Measurements from ENCODE around the gene MAPK10. TPM values are rescaled to one million over a fixed set of nuclear protein-coding genes. Genes with fewer than 3 reads are reported as not detected.
A peak's percentile ranks its signal among the peaks of the same experiment; 100 is the strongest.

MAPK10 gene
- total RNA-seq, 8 experiments from 2014 or later, result 1.2 to 104 (median 61.8) TPM

DNA sequence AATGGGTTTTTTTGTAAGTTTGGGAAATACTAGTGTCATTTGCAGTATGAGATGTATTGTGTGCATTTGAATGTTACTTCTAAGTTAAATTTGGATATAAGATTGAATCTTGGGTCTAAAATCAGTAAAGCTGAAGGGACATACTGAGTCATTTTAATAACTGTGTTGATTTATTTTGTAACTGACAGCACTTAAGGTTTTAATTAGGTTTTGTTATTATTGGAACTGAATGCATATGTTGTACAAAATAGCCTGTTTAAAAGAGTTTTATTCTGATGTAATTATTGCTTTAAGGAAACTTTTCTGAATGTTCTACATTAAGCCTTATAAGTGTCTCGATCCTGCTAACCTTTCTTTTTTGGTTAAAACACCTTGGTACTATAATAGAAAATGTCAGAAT lies 396.6 kb downstream of the MAPK10 start:
- WGBS, 10 experiments, result 0 to 100% (median 80%) methylated on average over 1 of the region's 1 CpG; no CpG with 5 or more reads in 1 of the 10 experiments
- ATAC-seq (replicated peaks in 6 of 8), result no peak
- Histone ChIP-seq H3K4me1 (replicated peaks in 1 of 2) (no peaks in the 10 kb centered on the region), H3K4me3 (no peak overlapping the region), H3K27ac (no peak overlapping the region)
- in situ Hi-C loops (cut with MboI; ENCODE audit: low pct_unique_long_range_greater_than_20kb in 2 of 9, low sequenced_read_pairs in 9 of 9, unreplicated experiment in 9 of 9), result loop anchor here in 2 of 9 experiments (25.0 kb wide), 2 partner anchors 201 to 876 kb away; no protein-coding TSS in a partner anchor

DNA sequence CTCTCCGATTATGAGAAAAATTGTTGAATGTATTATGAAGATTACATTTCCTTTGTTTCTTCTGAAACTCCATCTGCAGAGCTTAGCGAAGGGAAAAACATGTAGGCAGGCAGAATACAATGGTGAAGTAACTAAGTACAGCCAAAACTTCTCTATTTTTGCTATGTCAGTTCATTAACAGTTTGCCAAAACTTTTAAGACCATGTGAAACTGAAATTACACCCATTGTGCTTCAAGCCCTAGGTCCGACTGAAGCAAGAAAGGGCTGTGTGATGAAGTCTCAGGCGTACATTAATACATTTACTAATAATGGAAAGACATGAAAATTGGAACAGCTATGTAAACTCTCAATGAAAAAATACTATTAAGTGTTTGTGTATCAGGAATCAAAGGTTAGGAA lies 398.0 kb downstream of the MAPK10 start:
- 0 to 100% (median 92%) methylated on average over 1 to 4 of the region's 4 CpGs; no CpG with 5 or more reads in 1 of the 10 experiments for WGBS, 10 experiments
- H3K4me1 ChIP-seq (replicated peaks in 1 of 2), result no peaks in the 10 kb centered on the region
- no peak overlapping the region for H3K4me3 ChIP-seq
- in situ Hi-C loops (cut with MboI; ENCODE audit: low pct_unique_long_range_greater_than_20kb in 2 of 9, low sequenced_read_pairs in 9 of 9, unreplicated experiment in 9 of 9), result loop anchor here in 2 of 9 experiments (25.0 kb wide), 2 partner anchors 200 to 875 kb away; no protein-coding TSS in a partner anchor
- no peak for ATAC-seq (replicated peaks in 6 of 8)
- H3K27ac ChIP-seq, result no peak overlapping the region

DNA sequence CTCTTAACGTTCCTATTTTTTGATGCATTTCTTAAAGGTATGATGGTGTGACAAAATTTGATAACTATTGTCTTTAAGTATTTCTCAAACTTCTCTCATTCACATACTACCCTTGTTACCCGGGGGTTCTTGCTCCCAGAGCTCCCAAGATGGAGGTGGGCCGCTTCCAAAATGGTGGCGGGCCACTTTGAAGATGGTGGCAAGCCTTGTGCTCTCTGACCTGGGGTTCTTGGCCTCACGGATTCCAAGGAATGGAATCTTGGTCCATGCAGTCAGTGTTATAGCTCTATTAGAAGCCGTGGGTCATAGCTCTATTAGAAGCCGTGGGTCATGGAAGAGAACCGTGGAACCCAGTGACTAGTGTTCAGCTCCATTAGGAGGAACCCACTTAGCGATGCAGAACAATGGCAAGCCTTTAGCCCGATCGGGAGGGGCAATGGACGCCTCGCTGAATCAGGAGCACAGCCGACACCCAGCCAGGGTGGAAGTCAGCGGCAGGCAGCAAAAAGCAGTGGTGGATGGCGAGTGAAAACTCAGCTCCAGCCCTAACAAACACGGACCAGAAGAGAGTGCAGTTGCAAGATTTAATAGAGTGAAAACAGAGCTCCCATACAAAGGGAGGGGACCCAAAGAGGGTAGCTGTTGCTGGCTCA lies 403.4 kb downstream of the MAPK10 start:
- in situ Hi-C loops (cut with MboI; ENCODE audit: low pct_unique_long_range_greater_than_20kb in 2 of 9, low sequenced_read_pairs in 9 of 9, unreplicated experiment in 9 of 9), result loop anchor here in 2 of 9 experiments (25.0 kb wide), 2 partner anchors 194 to 869 kb away; no protein-coding TSS in a partner anchor
- no peak for ATAC-seq (replicated peaks in 6 of 8)
- WGBS, 10 experiments, result 83 to 100% (median 93%) methylated on average over 1 to 5 of the region's 17 CpGs; no CpG with 5 or more reads in 1 of the 10 experiments
- Histone ChIP-seq H3K27ac (no peak overlapping the region), H3K4me1 (replicated peaks in 1 of 2) (peaks cover 0 to 4% of the 10 kb centered on the region in 2 donors), H3K4me3 (no peak overlapping the region)

DNA sequence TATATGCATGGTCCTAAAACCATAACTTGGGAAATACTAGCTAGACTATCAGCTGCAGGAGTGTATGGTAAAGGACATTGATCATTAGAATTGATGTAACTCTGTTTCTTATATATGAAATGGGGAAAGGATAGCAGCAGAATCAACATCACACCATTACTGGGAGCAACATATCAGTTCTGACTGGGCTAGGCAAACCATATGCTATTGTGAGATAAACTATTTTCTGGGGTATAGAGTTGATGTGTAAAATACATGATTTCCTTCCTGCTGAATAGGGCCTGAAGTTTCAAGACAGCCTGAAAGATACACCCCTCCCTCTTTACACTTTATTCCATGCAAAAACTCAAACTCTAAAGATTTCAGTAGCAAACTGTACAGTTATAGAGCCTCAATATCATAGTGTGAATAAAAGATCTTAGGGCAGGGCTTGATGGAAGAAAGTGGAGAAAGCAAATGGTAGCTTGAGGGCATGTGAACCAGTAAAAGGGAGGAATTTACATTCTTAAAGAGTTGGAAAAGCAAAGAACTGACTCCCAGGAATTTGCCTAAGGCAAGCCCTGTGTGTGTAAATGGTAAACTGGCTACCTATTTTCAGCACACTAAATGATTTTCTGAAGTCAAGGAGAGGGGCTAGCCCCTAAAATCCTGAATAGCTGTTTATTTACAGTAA lies 404.1 kb downstream of the MAPK10 start:
- in situ Hi-C loops (cut with MboI; ENCODE audit: low pct_unique_long_range_greater_than_20kb in 2 of 9, low sequenced_read_pairs in 9 of 9, unreplicated experiment in 9 of 9), result loop anchor here in 2 of 9 experiments (25.0 kb wide), 2 partner anchors 193 to 868 kb away; no protein-coding TSS in a partner anchor
- Histone ChIP-seq H3K4me3 (no peak overlapping the region), H3K27ac (no peak overlapping the region), H3K4me1 (replicated peaks in 1 of 2) (peaks cover 0 to 4% of the 10 kb centered on the region in 2 donors)
- ATAC-seq (replicated peaks in 6 of 8), result peak in 3 of 8 experiments; percentile 89 to 93 (median 89)

- H3K27ac ChIP-seq, result no peak overlapping the region
- ATAC-seq (replicated peaks in 6 of 8), result peak in 4 of 8 experiments; percentile 41 to 69 (median 49)
- H3K4me1 ChIP-seq (replicated peaks in 1 of 2), result peaks cover 0 to 4% of the 10 kb centered on the region in 2 donors
- no peak overlapping the region for H3K4me3 ChIP-seq
- 38 to 100% (median 80%) methylated on average over 1 to 3 of the region's 3 CpGs; no CpG with 5 or more reads in 3 of the 10 experiments for WGBS, 10 experiments
- in situ Hi-C loops (cut with MboI; ENCODE audit: low pct_unique_long_range_greater_than_20kb in 2 of 9, low sequenced_read_pairs in 9 of 9, unreplicated experiment in 9 of 9), result loop anchor here in 2 of 9 experiments (25.0 kb wide), 2 partner anchors 191 to 866 kb away; no protein-coding TSS in a partner anchor
Observed at GRCh38 chr4:85953651-85954018, 406.2 kb downstream of the MAPK10 start.

DNA sequence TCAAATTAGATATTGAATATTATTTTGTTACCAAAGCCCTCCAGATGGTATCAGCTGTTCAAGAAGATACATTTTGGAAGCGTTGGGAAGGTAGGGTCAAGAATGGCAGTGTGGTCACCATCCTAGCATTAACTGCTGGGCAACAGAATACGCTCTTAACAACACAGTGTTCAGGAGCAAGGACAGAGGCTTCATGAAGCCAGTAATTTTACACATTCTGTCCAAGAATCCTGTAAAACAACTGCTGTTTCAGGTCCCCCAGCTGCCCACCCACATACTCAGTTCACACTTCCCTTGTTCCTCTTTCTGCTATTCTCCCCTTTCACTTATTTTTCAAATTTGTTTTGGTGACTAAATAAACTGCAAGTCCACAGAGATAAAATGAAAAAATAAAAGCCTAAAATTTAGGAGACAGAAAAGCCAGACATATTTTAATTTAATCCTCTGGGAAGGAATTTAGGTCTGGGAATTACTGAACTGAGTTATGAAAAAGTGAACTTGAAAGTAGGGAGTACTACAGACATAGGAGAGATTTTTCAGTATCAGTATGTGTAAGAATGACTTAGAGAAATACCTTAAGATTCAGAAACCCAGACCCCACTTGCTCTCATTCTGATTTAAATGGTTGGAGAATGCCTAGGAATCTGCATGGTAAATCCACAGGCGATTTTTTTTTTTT lies 406.7 kb downstream of the MAPK10 start:
- WGBS, 10 experiments, result 40 to 100% (median 78%) methylated on average over 1 to 3 of the region's 3 CpGs
- Histone ChIP-seq H3K4me3 (no peak overlapping the region), H3K4me1 (replicated peaks in 1 of 2) (peaks cover 0 to 4% of the 10 kb centered on the region in 2 donors), H3K27ac (no peak overlapping the region)
- in situ Hi-C loops (cut with MboI; ENCODE audit: low pct_unique_long_range_greater_than_20kb in 2 of 9, low sequenced_read_pairs in 9 of 9, unreplicated experiment in 9 of 9), result loop anchor here in 2 of 9 experiments (25.0 kb wide), 2 partner anchors 191 to 866 kb away; no protein-coding TSS in a partner anchor
- no peak for ATAC-seq (replicated peaks in 6 of 8)

DNA sequence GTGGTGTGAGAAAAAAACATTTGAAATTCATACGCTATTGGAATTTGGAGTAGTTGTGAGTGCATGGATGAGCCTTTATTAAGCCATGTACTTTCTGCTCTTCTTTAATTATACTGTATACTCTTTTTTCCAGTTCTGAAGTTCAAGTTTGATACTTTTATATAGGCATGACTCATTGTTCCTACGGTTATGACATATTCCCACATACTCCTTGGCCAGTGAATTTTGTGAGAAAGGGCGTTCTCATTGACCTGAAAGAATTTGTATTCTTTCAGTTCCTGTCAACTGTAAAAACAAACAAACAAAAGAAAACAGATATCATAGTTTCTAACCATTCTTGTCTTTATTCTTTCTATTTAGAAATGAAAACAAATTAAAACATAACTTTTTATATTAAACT lies 407.3 kb downstream of the MAPK10 start:
- Histone ChIP-seq H3K27ac (no peak overlapping the region), H3K4me1 (replicated peaks in 1 of 2) (peaks cover 0 to 4% of the 10 kb centered on the region in 2 donors), H3K4me3 (no peak overlapping the region)
- whole genome bisulfite sequencing, 10 experiments, result 60 to 97% (median 90%) methylated on average over 1 to 3 of the region's 3 CpGs
- in situ Hi-C loops (cut with MboI; ENCODE audit: low pct_unique_long_range_greater_than_20kb in 2 of 9, low sequenced_read_pairs in 9 of 9, unreplicated experiment in 9 of 9), result loop anchor here in 2 of 9 experiments (25.0 kb wide), 2 partner anchors 190 to 865 kb away; no protein-coding TSS in a partner anchor
- ATAC-seq (replicated peaks in 6 of 8), result peak in 1 of 8 experiments; percentile 38

GRCh38 chr4:85951099-85951498 lies 408.8 kb downstream of the MAPK10 start:
- H3K27ac ChIP-seq, result no peak overlapping the region
- WGBS, 10 experiments, result 80 to 100% (median 98%) methylated on average over 1 to 3 of the region's 3 CpGs
- H3K4me1 ChIP-seq (replicated peaks in 1 of 2), result peaks cover 0 to 4% of the 10 kb centered on the region in 2 donors
- in situ Hi-C loops (cut with MboI; ENCODE audit: low pct_unique_long_range_greater_than_20kb in 2 of 9, low sequenced_read_pairs in 9 of 9, unreplicated experiment in 9 of 9), result loop anchor here in 2 of 9 experiments (25.0 kb wide), 2 partner anchors 189 to 864 kb away; no protein-coding TSS in a partner anchor
- ATAC-seq (replicated peaks in 6 of 8), result no peak
- no peak overlapping the region for H3K4me3 ChIP-seq

DNA sequence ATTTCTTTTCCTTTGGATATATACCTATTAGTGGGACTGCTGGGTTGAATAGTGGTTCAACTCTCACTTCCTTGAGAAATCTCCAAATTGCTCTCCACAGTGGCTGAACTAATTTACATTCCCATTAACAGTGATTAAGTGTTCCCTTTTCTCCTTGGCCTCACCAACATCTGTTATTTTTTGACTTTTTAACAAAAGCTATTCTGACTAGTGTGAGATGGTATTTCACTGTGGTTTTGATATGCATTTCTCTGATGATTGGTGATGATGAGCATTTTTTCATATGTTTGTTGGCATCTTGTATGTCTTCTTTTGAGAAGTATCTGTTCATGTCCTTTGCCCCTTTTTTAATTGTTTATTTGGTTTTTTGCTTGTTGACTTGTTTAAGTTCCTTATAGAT lies 413.0 kb downstream of the MAPK10 start:
- Histone ChIP-seq H3K4me3 (no peak overlapping the region), H3K27ac (no peak overlapping the region), H3K4me1 (replicated peaks in 1 of 2) (no peaks in the 10 kb centered on the region)
- in situ Hi-C loops (cut with MboI; ENCODE audit: low pct_unique_long_range_greater_than_20kb in 2 of 9, low sequenced_read_pairs in 9 of 9, unreplicated experiment in 9 of 9), result no loop called here
- no peak for ATAC-seq (replicated peaks in 6 of 8)

DNA sequence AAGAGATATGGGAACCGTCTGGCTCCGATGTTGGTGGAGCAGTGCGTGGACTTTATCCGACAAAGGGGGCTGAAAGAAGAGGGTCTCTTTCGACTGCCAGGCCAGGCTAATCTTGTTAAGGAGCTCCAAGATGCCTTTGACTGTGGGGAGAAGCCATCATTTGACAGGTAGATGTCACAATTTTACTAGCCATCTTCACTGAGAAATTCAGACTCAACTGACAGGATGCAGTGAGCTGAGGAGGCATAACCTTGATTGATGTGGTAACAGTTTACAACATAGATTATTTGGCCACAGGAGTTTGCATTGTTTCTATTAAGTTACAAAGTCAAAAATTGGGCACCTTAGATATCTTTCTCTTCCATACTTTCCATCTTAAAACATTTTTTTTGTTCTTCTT lies 417.7 kb downstream of the MAPK10 start:
- Histone ChIP-seq H3K27ac (no peak overlapping the region), H3K4me1 (replicated peaks in 1 of 2) (no peaks in the 10 kb centered on the region), H3K4me3 (no peak overlapping the region)
- in situ Hi-C loops (cut with MboI; ENCODE audit: low pct_unique_long_range_greater_than_20kb in 2 of 9, low sequenced_read_pairs in 9 of 9, unreplicated experiment in 9 of 9), result no loop called here
- WGBS, 10 experiments, result 75 to 100% (median 92%) methylated on average over 1 to 5 of the region's 5 CpGs; no CpG with 5 or more reads in 3 of the 10 experiments
- no peak for ATAC-seq (replicated peaks in 6 of 8)

GRCh38 chr4:85940151-85940550 lies 419.7 kb downstream of the MAPK10 start:
- no peak overlapping the region for H3K4me3 ChIP-seq
- in situ Hi-C loops (cut with MboI; ENCODE audit: low pct_unique_long_range_greater_than_20kb in 2 of 9, low sequenced_read_pairs in 9 of 9, unreplicated experiment in 9 of 9), result no loop called here
- H3K4me1 ChIP-seq (replicated peaks in 1 of 2), result no peaks in the 10 kb centered on the region
- no peak for ATAC-seq (replicated peaks in 6 of 8)
- H3K27ac ChIP-seq, result no peak overlapping the region
